Esophagus muscularis mucosa (tissue), 3 donors: Measurements from ENCODE around the gene CAMK2G.

Experiments
- POLR2A ChIP-seq: fragments of 450-650 bp; IDR thresholded peaks from one replicate; pipeline ENCODE4 v1.6.1; 2017; ENCODE audit warnings: antibody characterized with exemption, moderate library complexity, mild to moderate bottlenecking, low read depth
- TF ChIP-seq, protein P1 (sequence below), 3 experiments: fragments of 200-600 bp in 2 of 3; fragments of 450-650 bp in 1 of 3; sonication (generic) in 2 of 3; IDR thresholded peaks; one replicate each; pipeline ENCODE4 v1.5.1; 2017 to 2019; ENCODE audit warnings: antibody characterized with exemption in 3 of 3, mild to moderate bottlenecking in 2 of 3, moderate library complexity in 1 of 3

DNA sequence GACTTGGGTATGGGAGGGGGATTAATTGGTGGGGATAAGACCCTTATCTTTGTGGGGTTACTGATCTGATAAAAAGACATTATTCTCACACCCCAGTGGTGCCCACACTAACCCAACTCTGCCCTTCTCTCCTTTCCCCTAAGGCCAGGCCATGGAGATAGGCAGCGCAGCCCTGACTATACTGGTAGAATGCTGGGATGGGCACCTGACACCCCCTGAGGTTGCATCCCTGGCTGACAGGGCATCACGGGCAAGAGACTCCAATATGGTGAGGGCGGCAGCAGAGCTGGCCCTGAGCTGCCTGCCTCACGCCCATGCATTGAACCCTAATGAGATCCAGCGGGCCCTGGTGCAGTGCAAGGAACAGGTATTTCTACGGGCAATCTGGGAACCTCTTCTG, 76.3 kb downstream of the CAMK2G start:
- TF ChIP-seq, protein P1, sequence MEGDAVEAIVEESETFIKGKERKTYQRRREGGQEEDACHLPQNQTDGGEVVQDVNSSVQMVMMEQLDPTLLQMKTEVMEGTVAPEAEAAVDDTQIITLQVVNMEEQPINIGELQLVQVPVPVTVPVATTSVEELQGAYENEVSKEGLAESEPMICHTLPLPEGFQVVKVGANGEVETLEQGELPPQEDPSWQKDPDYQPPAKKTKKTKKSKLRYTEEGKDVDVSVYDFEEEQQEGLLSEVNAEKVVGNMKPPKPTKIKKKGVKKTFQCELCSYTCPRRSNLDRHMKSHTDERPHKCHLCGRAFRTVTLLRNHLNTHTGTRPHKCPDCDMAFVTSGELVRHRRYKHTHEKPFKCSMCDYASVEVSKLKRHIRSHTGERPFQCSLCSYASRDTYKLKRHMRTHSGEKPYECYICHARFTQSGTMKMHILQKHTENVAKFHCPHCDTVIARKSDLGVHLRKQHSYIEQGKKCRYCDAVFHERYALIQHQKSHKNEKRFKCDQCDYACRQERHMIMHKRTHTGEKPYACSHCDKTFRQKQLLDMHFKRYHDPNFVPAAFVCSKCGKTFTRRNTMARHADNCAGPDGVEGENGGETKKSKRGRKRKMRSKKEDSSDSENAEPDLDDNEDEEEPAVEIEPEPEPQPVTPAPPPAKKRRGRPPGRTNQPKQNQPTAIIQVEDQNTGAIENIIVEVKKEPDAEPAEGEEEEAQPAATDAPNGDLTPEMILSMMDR (IDR thresholded peaks at IDR 0.05) = no peak
- no peak for TF ChIP-seq POLR2A
